Colonic mucosa (tissue), 4 donors: Measurements from ENCODE around the gene TMPRSS15. TPM values are rescaled to one million over a fixed set of nuclear protein-coding genes. Genes with fewer than 3 reads are reported as not detected.

Source experiments
- DNase-seq: peaks from one replicate; pipeline ENCODE4 v3.0.0-alpha.2; 2020
- H3K27ac ChIP-seq: fragments of 200-600 bp; one replicate; pipeline ENCODE4 v1.8.0; 2021
- H3K27me3 ChIP-seq: fragments of 200-600 bp; one replicate; pipeline ENCODE4 v1.8.0; 2021
- H3K36me3 ChIP-seq: fragments of 200-600 bp; one replicate; pipeline ENCODE4 v1.8.0; 2021
- H3K4me1 ChIP-seq: fragments of 200-600 bp; one replicate; pipeline ENCODE4 v1.8.0; 2021; ENCODE audit warnings: mild to moderate bottlenecking
- H3K4me3 ChIP-seq: fragments of 200-600 bp; one replicate; pipeline ENCODE4 v1.8.0; 2021
- H3K9ac ChIP-seq, 2 donors: one replicate each; pipeline ENCODE4 v1.7.0; 2013; ENCODE audit warnings: control low read depth in 2 of 2, low read depth in 2 of 2, low read length in 2 of 2
- H3K9me3 ChIP-seq: fragments of 200-600 bp; one replicate; pipeline ENCODE4 v1.8.0; 2021
- intact Hi-C: fragments of 100-400 bp; cut with DNase I; formaldehyde crosslinking; loops from one replicate; pipeline ENCODE4 v1.14.1; 2022
- total RNA-seq, 2 donors: library from RNA; stranded (reverse); fragmentation: NEBNext Ultra II Directional in 1 of 2; extraction: Animal tissue kit (Norgen Biotek cat#: 25700) in 1 of 2; gene quantifications; one replicate each; pipeline ENCODE4 v1.2.1, GENCODE V29; 2021
- TF ChIP-seq, protein P1 (sequence below): fragments of 200-600 bp; IDR thresholded peaks from one replicate; pipeline ENCODE4 v1.8.0; 2022; ENCODE audit warnings: antibody characterized with exemption, mild to moderate bottlenecking
- donor health status: healthy.
- donor health status: DM: no; HTN: no; CAD: no.
- donor health status: DM: no; HTN: no; CAD: no.

Gene TMPRSS15
- total RNA-seq, 2 donors from 2014 or later = not detected

DNA sequence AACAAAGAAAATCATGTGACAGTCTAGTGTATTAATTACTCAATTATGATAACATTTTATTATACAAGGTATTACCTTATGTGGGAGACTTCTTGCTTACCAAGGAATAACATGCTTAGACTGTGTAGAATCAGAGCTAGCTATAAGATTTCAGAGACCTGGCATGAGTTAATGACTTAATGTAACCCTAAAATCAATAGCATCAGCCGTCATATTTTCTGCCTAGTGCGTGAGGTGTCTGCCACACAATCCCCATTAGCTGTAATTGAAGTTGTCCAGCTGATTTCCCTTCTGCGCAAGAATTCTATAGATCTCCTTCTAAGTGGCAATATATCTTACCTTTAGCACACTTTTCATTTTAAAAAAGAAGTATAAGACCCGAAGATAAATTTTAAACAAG is 130.2 kb downstream of the TMPRSS15 start:
- Histone ChIP-seq H3K4me1 (no peaks in the 10 kb centered on the region), H3K27ac (no peak overlapping the region), H3K9ac (no peak overlapping the region), H3K9me3 (no peaks in the 10 kb centered on the region), H3K4me3 (no peak overlapping the region), H3K36me3 (no peaks in the 10 kb centered on the region), H3K27me3 (no peaks in the 10 kb centered on the region)
- TF ChIP-seq, protein P1, sequence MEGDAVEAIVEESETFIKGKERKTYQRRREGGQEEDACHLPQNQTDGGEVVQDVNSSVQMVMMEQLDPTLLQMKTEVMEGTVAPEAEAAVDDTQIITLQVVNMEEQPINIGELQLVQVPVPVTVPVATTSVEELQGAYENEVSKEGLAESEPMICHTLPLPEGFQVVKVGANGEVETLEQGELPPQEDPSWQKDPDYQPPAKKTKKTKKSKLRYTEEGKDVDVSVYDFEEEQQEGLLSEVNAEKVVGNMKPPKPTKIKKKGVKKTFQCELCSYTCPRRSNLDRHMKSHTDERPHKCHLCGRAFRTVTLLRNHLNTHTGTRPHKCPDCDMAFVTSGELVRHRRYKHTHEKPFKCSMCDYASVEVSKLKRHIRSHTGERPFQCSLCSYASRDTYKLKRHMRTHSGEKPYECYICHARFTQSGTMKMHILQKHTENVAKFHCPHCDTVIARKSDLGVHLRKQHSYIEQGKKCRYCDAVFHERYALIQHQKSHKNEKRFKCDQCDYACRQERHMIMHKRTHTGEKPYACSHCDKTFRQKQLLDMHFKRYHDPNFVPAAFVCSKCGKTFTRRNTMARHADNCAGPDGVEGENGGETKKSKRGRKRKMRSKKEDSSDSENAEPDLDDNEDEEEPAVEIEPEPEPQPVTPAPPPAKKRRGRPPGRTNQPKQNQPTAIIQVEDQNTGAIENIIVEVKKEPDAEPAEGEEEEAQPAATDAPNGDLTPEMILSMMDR = no peak
- DNase-seq = no peak
- intact Hi-C loops = no loop called here

DNA sequence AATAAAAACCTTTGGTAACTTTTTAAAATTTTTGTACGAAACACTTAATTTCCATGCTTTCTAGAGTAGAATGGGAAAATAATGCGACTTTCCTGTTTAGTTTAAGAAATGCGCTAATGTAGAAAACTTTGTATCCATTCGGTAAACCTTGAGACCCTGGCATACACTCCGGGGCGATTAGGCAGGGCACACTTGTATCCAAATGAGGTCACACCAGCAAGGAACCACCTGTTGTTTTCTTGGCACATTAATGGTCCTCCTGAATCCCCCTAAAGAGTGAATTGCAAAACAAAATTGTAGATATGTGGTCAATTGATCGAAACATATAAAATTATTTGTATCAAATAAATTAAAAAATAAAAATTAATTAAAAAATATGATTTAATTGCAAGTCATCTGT is 133.7 kb downstream of the TMPRSS15 start:
- intact Hi-C loops = no loop called here
- Histone ChIP-seq H3K27ac (no peak overlapping the region), H3K4me1 (no peaks in the 10 kb centered on the region), H3K9ac (no peak overlapping the region), H3K36me3 (no peaks in the 10 kb centered on the region), H3K9me3 (no peaks in the 10 kb centered on the region), H3K27me3 (no peaks in the 10 kb centered on the region), H3K4me3 (no peak overlapping the region)
- TF ChIP-seq, protein P1 = no peak
- no peak for DNase-seq

DNA sequence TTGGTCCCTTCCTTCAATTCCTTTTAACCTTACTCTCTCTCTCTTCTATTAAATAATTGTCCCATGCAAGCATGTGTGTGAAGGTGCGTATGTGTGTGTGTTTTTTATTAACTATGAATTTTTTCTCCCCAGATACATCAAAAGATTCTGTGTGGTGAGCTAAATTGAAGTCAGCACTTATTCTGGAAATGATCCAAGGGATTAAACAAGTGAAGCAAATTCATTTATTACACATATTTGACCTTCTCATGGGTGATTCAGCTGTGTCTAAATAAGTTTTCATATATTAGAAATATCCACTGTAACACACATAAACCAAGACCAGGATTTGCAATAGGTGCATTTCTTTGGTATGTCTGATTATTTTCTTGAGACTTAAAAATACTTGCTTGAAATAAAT is 134.7 kb downstream of the TMPRSS15 start:
- H3K4me1 ChIP-seq = no peaks in the 10 kb centered on the region
- H3K27me3 ChIP-seq = no peaks in the 10 kb centered on the region
- H3K27ac ChIP-seq = no peak overlapping the region
- TF ChIP-seq, protein P1 = no peak
- no peak overlapping the region for H3K4me3 ChIP-seq
- DNase-seq = no peak
- H3K36me3 ChIP-seq = no peaks in the 10 kb centered on the region
- intact Hi-C loops = no loop called here
- H3K9me3 ChIP-seq = no peaks in the 10 kb centered on the region
- H3K9ac ChIP-seq = no peak overlapping the region

DNA sequence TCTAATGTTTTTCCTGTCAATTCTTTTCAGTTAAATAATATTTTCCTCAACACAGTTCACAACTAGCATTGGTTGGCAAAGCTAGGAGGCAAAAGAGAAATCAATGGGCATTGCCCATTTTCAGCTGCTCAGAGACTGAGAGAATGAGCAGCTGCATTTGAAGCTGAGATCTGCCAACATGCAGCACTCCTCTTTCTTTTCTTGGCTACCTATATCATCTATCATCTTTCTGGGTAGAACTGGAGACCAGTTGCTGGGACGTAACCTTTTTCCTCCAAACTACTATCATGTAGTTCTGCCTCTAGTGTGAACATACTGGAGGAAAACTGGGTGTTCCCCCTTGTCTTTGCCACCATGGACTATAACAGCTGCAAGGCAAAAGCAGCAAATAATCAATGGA is 136.1 kb downstream of the TMPRSS15 start:
- Histone ChIP-seq H3K27ac (no peak overlapping the region), H3K4me3 (no peak overlapping the region), H3K9me3 (no peaks in the 10 kb centered on the region), H3K27me3 (no peaks in the 10 kb centered on the region), H3K36me3 (no peaks in the 10 kb centered on the region), H3K4me1 (no peaks in the 10 kb centered on the region), H3K9ac (no peak overlapping the region)
- TF ChIP-seq, protein P1 = no peak
- DNase-seq = no peak
- intact Hi-C loops = no loop called here

DNA sequence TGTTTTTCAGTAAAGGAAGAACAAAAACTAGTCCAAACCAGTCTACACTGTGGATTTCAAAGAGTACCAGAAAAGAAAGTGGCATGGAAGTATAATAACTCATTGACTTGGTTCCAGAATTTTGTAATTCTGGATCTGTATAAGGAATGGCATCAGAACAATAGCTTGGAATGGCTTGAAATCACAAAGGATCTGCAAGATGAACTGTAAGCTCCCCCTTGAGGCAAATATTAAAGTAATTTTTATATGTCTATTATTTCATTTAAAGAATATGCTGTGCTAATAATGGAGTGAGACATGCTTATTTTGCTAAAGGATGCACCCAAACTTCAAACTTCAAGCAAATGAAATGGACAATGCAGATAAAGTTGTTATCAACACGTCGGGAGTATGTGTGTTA is 137.6 kb downstream of the TMPRSS15 start:
- TF ChIP-seq, protein P1 = no peak
- Histone ChIP-seq H3K4me1 (no peaks in the 10 kb centered on the region), H3K4me3 (no peak overlapping the region), H3K27ac (no peak overlapping the region), H3K36me3 (no peaks in the 10 kb centered on the region), H3K27me3 (no peaks in the 10 kb centered on the region), H3K9me3 (no peaks in the 10 kb centered on the region), H3K9ac (no peak overlapping the region)
- no peak for DNase-seq
- intact Hi-C loops = no loop called here

DNA sequence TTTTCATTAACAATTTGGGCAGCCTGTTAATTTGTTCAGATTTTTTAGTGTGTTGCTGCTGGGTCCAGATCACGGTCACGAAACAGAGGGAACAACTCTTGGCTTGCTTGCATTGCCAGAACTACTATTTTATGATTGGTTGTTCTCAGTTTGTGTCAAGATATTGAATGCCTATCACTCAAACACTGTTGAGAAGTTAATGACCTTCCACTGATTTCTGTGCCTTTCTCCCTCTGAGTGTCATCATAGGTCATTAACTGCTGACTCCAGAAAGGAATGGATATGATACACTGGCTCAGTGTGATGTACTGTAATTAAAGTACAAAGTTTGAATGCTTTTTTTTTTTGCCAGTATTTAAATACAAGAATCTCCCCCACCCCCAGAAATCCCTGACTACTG is 149.8 kb downstream of the TMPRSS15 start:
- intact Hi-C loops = no loop called here
- TF ChIP-seq, protein P1 = no peak
- Histone ChIP-seq H3K36me3 (no peaks in the 10 kb centered on the region), H3K27ac (no peak overlapping the region), H3K4me3 (no peak overlapping the region), H3K9ac (no peak overlapping the region), H3K4me1 (no peaks in the 10 kb centered on the region), H3K9me3 (no peaks in the 10 kb centered on the region), H3K27me3 (no peaks in the 10 kb centered on the region)
- no peak for DNase-seq
